ACC112 (cell line): ENCODE data around the gene LAMA2.

Experiments used
- H2AFZ ChIP-seq: fragments of 200-600 bp; sonication (generic); one replicate; pipeline ENCODE4 v1.6.0; 2017; ENCODE audit warnings: antibody characterized with exemption, low read length; ENCODE audit not compliant: unreplicated experiment
- H3K27ac ChIP-seq: fragments of 200-600 bp; sonication (generic); 2 replicates; pipeline ENCODE4 v1.5.1; 2014; ENCODE audit warnings: low read depth, mild to moderate bottlenecking, antibody characterized with exemption, low read length, moderate library complexity
- H3K27me3 ChIP-seq: fragments of 200-600 bp; sonication (generic); 2 replicates; pipeline ENCODE4 v1.6.1; 2014; ENCODE audit warnings: mild to moderate bottlenecking, antibody characterized with exemption, low read length, moderate library complexity, mixed read lengths; ENCODE audit not compliant: insufficient read depth
- H3K36me3 ChIP-seq: fragments of 200-600 bp; sonication (generic); 2 replicates; pipeline ENCODE4 v1.6.1; 2016; ENCODE audit warnings: mild to moderate bottlenecking, antibody characterized with exemption, low read length, moderate library complexity, mixed read lengths; ENCODE audit not compliant: insufficient read depth
- H3K4me1 ChIP-seq: fragments of 200-600 bp; sonication (generic); one replicate; pipeline ENCODE4 v1.6.1; 2016; ENCODE audit warnings: low read length, mixed read lengths; ENCODE audit not compliant: insufficient read depth, unreplicated experiment, control insufficient read depth
- H3K4me3 ChIP-seq: fragments of 200-600 bp; sonication (generic); 2 replicates; pipeline ENCODE4 v1.5.1; 2014; ENCODE audit warnings: mild to moderate bottlenecking, low read depth, low read length
- H3K79me2 ChIP-seq: fragments of 200-600 bp; sonication (generic); one replicate; pipeline ENCODE4 v1.6.0; 2016; ENCODE audit warnings: low read length; ENCODE audit not compliant: control insufficient read depth, unreplicated experiment, insufficient read depth

Gene LAMA2

GRCh38 chr6:129426343-129426742 is 543.4 kb downstream of the LAMA2 start:
- Histone ChIP-seq H2AFZ (no peak overlapping the region), H3K36me3 (no peaks in the 10 kb centered on the region; the same call in 1 of the 2 replicates), H3K4me3 (no peak overlapping the region), H3K27ac (no peak overlapping the region), H3K27me3 (no peaks in the 10 kb centered on the region), H3K79me2 (no peaks in the 10 kb centered on the region), H3K4me1 (no peaks in the 10 kb centered on the region)

- H3K36me3 ChIP-seq = no peaks in the 10 kb centered on the region
- no peaks in the 10 kb centered on the region for H3K27me3 ChIP-seq
- H3K4me1 ChIP-seq = no peaks in the 10 kb centered on the region
- no peak overlapping the region for H3K4me3 ChIP-seq
- no peaks in the 10 kb centered on the region for H3K79me2 ChIP-seq
- H2AFZ ChIP-seq = no peak overlapping the region
- H3K27ac ChIP-seq = no peak overlapping the region
Measured at GRCh38 chr6:129429956-129430355, 547.0 kb downstream of the LAMA2 start.

- Histone ChIP-seq H3K27ac (no peak overlapping the region), H2AFZ (no peak overlapping the region)
Measured at GRCh38 chr6:129432738-129433137, 549.8 kb downstream of the LAMA2 start.

GRCh38 chr6:129434091-129434490 is 551.2 kb downstream of the LAMA2 start:
- Histone ChIP-seq H3K27ac (no peak overlapping the region), H3K27me3 (no peaks in the 10 kb centered on the region), H2AFZ (no peak overlapping the region), H3K79me2 (no peaks in the 10 kb centered on the region), H3K4me1 (no peaks in the 10 kb centered on the region), H3K4me3 (no peak overlapping the region), H3K36me3 (no peaks in the 10 kb centered on the region)

More at GRCh38 chr6:129432738-129433137, 549.8 kb downstream of the LAMA2 start:
- H3K4me1 ChIP-seq = no peaks in the 10 kb centered on the region
- no peaks in the 10 kb centered on the region for H3K36me3 ChIP-seq
- H3K27me3 ChIP-seq = no peaks in the 10 kb centered on the region
- H3K4me3 ChIP-seq = no peak overlapping the region
- H3K79me2 ChIP-seq = no peaks in the 10 kb centered on the region

- no peak overlapping the region for H3K4me3 ChIP-seq
- H3K27ac ChIP-seq = no peak overlapping the region
- H2AFZ ChIP-seq = no peak overlapping the region
- no peaks in the 10 kb centered on the region for H3K36me3 ChIP-seq
- H3K79me2 ChIP-seq = no peaks in the 10 kb centered on the region
- H3K4me1 ChIP-seq = no peaks in the 10 kb centered on the region
- no peaks in the 10 kb centered on the region for H3K27me3 ChIP-seq
Measured at GRCh38 chr6:129440691-129441090, 557.8 kb downstream of the LAMA2 start.

GRCh38 chr6:129444683-129445082 is 561.7 kb downstream of the LAMA2 start:
- Histone ChIP-seq H3K27ac (no peak overlapping the region), H3K4me3 (no peak overlapping the region), H2AFZ (no peak overlapping the region), H3K36me3 (no peaks in the 10 kb centered on the region), H3K4me1 (no peaks in the 10 kb centered on the region), H3K79me2 (no peaks in the 10 kb centered on the region), H3K27me3 (no peaks in the 10 kb centered on the region)

GRCh38 chr6:129446272-129447197 is 563.6 kb downstream of the LAMA2 start:
- H2AFZ ChIP-seq = no peak overlapping the region
- H3K4me3 ChIP-seq = no peak overlapping the region
- H3K27me3 ChIP-seq = no peaks in the 10 kb centered on the region
- H3K79me2 ChIP-seq = no peaks in the 10 kb centered on the region
- no peaks in the 10 kb centered on the region for H3K4me1 ChIP-seq
- no peak overlapping the region for H3K27ac ChIP-seq
- H3K36me3 ChIP-seq = no peaks in the 10 kb centered on the region

GRCh38 chr6:129447198-129447565 is 564.2 kb downstream of the LAMA2 start:
- H3K4me1 ChIP-seq = no peaks in the 10 kb centered on the region
- no peak overlapping the region for H3K4me3 ChIP-seq
- no peak overlapping the region for H2AFZ ChIP-seq
- H3K36me3 ChIP-seq = no peaks in the 10 kb centered on the region
- H3K27ac ChIP-seq = no peak overlapping the region
- no peaks in the 10 kb centered on the region for H3K27me3 ChIP-seq
- H3K79me2 ChIP-seq = no peaks in the 10 kb centered on the region

- Histone ChIP-seq H3K79me2 (no peaks in the 10 kb centered on the region), H3K36me3 (no peaks in the 10 kb centered on the region), H3K4me3 (no peak overlapping the region), H2AFZ (no peak overlapping the region), H3K27ac (no peak overlapping the region), H3K27me3 (no peaks in the 10 kb centered on the region), H3K4me1 (no peaks in the 10 kb centered on the region)
Measured at GRCh38 chr6:129448965-129449364, 566.0 kb downstream of the LAMA2 start.

- no peaks in the 10 kb centered on the region for H3K79me2 ChIP-seq
- H3K36me3 ChIP-seq = no peaks in the 10 kb centered on the region
- no peak overlapping the region for H3K27ac ChIP-seq
- H3K27me3 ChIP-seq = no peaks in the 10 kb centered on the region
- H3K4me1 ChIP-seq = no peaks in the 10 kb centered on the region
- no peak overlapping the region for H2AFZ ChIP-seq
- no peak overlapping the region for H3K4me3 ChIP-seq
Measured at GRCh38 chr6:129451187-129451586, 568.2 kb downstream of the LAMA2 start.

GRCh38 chr6:129453073-129453472 is 570.1 kb downstream of the LAMA2 start:
- no peaks in the 10 kb centered on the region for H3K36me3 ChIP-seq
- H3K4me1 ChIP-seq = no peaks in the 10 kb centered on the region
- H3K79me2 ChIP-seq = no peaks in the 10 kb centered on the region
- no peak overlapping the region for H3K4me3 ChIP-seq
- H2AFZ ChIP-seq = no peak overlapping the region
- H3K27ac ChIP-seq = no peak overlapping the region
- H3K27me3 ChIP-seq = no peaks in the 10 kb centered on the region
